Endothelial cell of umbilical vein (primary cell): ENCODE data around the gene FTO. TPM values are rescaled to one million over a fixed set of nuclear protein-coding genes. Genes with fewer than 3 reads are reported as not detected.

Experiments used
- BruUV-seq: library from RNA; stranded (reverse); fragments of 400-500 nt; replicated peaks from 2 replicates; lab custom pipeline; 2021; lab: Mats Ljungman, UMichigan
- CTCF ChIA-PET: fragments of 300-600, 350-600 bp; sonication (Branson Sonifier 250); formaldehyde crosslinking; loops from one replicate; lab custom pipeline; 2021; ENCODE audit warnings: antibody characterized with exemption, inconsistent platforms; lab: Charles Lee
- POLR2A ChIA-PET: fragments of 300-600, 350-600 bp; sonication (Branson Sonifier 250); formaldehyde crosslinking; loops from one replicate; lab custom pipeline; 2021; ENCODE audit warnings: antibody characterized with exemption, inconsistent platforms; lab: Charles Lee
- DNase-seq: peaks from one replicate; pipeline ENCODE4 v3.0.0-alpha.2; 2011; ENCODE audit warnings: low read depth, low spot score
- FAIRE-seq: peaks from 2 replicates; lab custom pipeline; 2011; peaks lifted over from hg19 to GRCh38; lab: Jason Lieb, UNC
- H2AFZ ChIP-seq: 2 replicates; pipeline ENCODE4 v1.6.0; 2012; ENCODE audit warnings: low read depth, low read length, control low read depth, inconsistent platforms
- H3K27ac ChIP-seq: 2 replicates; pipeline ENCODE4 v1.5.1; 2011; ENCODE audit warnings: low read depth, mild to moderate bottlenecking, control low read depth, low read length, moderate library complexity; ENCODE audit not compliant: insufficient read depth
- H3K27me3 ChIP-seq, 2 experiments: 2 replicates each; pipeline versions ENCODE4 v1.6.0 to v1.6.1; 2011; ENCODE audit warnings: low read length in 2 of 2, mixed read lengths in 1 of 2; ENCODE audit not compliant: control insufficient read depth in 2 of 2, insufficient read depth in 2 of 2
- H3K36me3 ChIP-seq, 2 experiments: 2 replicates in 1 of 2; 3 replicates in 1 of 2; pipeline ENCODE4 v1.5.1; 2011; ENCODE audit warnings: low read length in 2 of 2, mild to moderate bottlenecking in 1 of 2, moderate library complexity in 1 of 2; ENCODE audit not compliant: control insufficient read depth in 2 of 2, insufficient read depth in 2 of 2; ENCODE audit errors: extremely low read depth in 1 of 2
- H3K4me1 ChIP-seq: 3 replicates; pipeline ENCODE4 v1.5.1; 2011; ENCODE audit warnings: mild to moderate bottlenecking, low read length; ENCODE audit not compliant: control insufficient read depth, insufficient read depth; ENCODE audit errors: extremely low read depth
- H3K4me2 ChIP-seq: 2 replicates; pipeline ENCODE4 v1.6.1; 2011; ENCODE audit warnings: low read length, control low read depth, mixed read lengths; ENCODE audit not compliant: insufficient read depth
- H3K4me3 ChIP-seq, 3 experiments: fragments of 200-600 bp in 1 of 3; sonication (generic), shearing (Covaris generic) in 1 of 3; replicated peaks in 1 of 3; 2 replicates each; pipeline ENCODE4 v1.5.1; 2011 to 2016; ENCODE audit warnings: control low read depth in 3 of 3, low read length in 3 of 3, mild to moderate bottlenecking in 2 of 3, inconsistent platforms in 1 of 3, low read depth in 1 of 3, moderate library complexity in 1 of 3; ENCODE audit not compliant: insufficient read depth in 1 of 3
- H3K79me2 ChIP-seq: 2 replicates; pipeline ENCODE4 v1.6.0; 2012; ENCODE audit warnings: low read length, inconsistent platforms; ENCODE audit not compliant: control insufficient read depth, insufficient read depth
- H3K9ac ChIP-seq: replicated peaks from 2 replicates; pipeline ENCODE3; 2011; ENCODE audit warnings: low read length, control low read depth; ENCODE audit not compliant: insufficient read depth; ENCODE audit errors: extremely low read depth
- H3K9me1 ChIP-seq: replicated peaks from 3 replicates; pipeline ENCODE4 v1.6.0; 2011; ENCODE audit warnings: mild to moderate bottlenecking, low read length; ENCODE audit not compliant: control insufficient read depth, insufficient read depth; ENCODE audit errors: extremely low read depth
- H3K9me3 ChIP-seq: replicated peaks from 2 replicates; pipeline ENCODE4 v1.5.1; 2012; ENCODE audit warnings: low read length, inconsistent platforms; ENCODE audit not compliant: control insufficient read depth, insufficient read depth
- H4K20me1 ChIP-seq: replicated peaks from 2 replicates; pipeline ENCODE3; 2011; ENCODE audit warnings: mild to moderate bottlenecking, low read length; ENCODE audit not compliant: control insufficient read depth, insufficient read depth; ENCODE audit errors: extremely low read depth
- EZH2 ChIP-seq: IDR thresholded peaks from 2 replicates; pipeline ENCODE4 v1.6.1; 2012; ENCODE audit warnings: borderline replicate concordance, low read depth, mild to moderate bottlenecking, moderate library complexity, low read length, inconsistent platforms; ENCODE audit not compliant: severe bottlenecking
- FOS ChIP-seq: IDR thresholded peaks from 2 replicates; pipeline ENCODE4 v1.6.1; 2011; ENCODE audit warnings: mild to moderate bottlenecking, low read length, moderate library complexity, borderline replicate concordance; ENCODE audit not compliant: insufficient read depth
- GATA2 ChIP-seq: IDR thresholded peaks from 2 replicates; pipeline ENCODE4 v1.7.0; 2011; ENCODE audit warnings: low read depth, mild to moderate bottlenecking, moderate library complexity, mixed read lengths, low read length; ENCODE audit not compliant: insufficient read length, insufficient read depth
- JUN ChIP-seq: IDR thresholded peaks from 2 replicates; pipeline ENCODE4 v1.6.1; 2011; ENCODE audit warnings: borderline replicate concordance, low read depth; ENCODE audit not compliant: insufficient read length, insufficient read depth
- MYC ChIP-seq: IDR thresholded peaks from one replicate; pipeline ENCODE4 v1.6.1; 2011; ENCODE audit warnings: mild to moderate bottlenecking, low read depth, low read length
- POLR2A ChIP-seq: IDR thresholded peaks from 2 replicates; pipeline ENCODE4 v1.6.1; 2012; ENCODE audit warnings: low read depth, mild to moderate bottlenecking, control low read depth, low read length
- POLR2AphosphoS5 ChIP-seq: IDR thresholded peaks from 2 replicates; pipeline ENCODE4 v1.6.1; 2012; ENCODE audit warnings: low read depth, mild to moderate bottlenecking, control low read depth, low read length, moderate library complexity; ENCODE audit not compliant: insufficient read depth
- dilution Hi-C: fragments of 300-500 bp; cut with MboI; formaldehyde crosslinking; loops from one replicate; pipeline ENCODE4 v1.15.0; 2019; ENCODE audit warnings: low sequenced_read_pairs; ENCODE audit not compliant: extremely low pct_ligation_motif_present
- intact Hi-C: fragments of 100-400 bp; cut with micrococcal nuclease; formaldehyde crosslinking; loops from one replicate; pipeline ENCODE4 v1.10.0; 2022
- polyA plus RNA-seq, 4 experiments: library from polyadenylated mRNA; depleted of rRNA in 3 of 4; stranded (reverse) in 3 of 4; unstranded in 1 of 4; fragments of >200 nt; gene quantifications; 2 replicates each; pipeline versions ENCODE4 v1.2.1 to v1.2.3, GENCODE V29; 2011 to 2012; ENCODE audit warnings: missing spikeins in 1 of 4
- total RNA-seq: library from RNA; stranded (reverse); gene quantifications from 2 replicates; pipeline ENCODE4 v1.2.3, GENCODE V29; 2021
- TF ChIP-seq, protein P1 (sequence below): IDR thresholded peaks from 2 replicates; pipeline ENCODE4 v1.6.1; 2011; ENCODE audit not compliant: insufficient read depth, insufficient read length
- TF ChIP-seq, protein P2 (sequence below), 2 donors: IDR thresholded peaks; 1 replicate in 1 of 2; 2 replicates in 1 of 2; pipeline ENCODE4 v1.5.1; 2011; ENCODE audit warnings: low read length in 2 of 2, mild to moderate bottlenecking in 2 of 2, moderate library complexity in 2 of 2, control low read depth in 1 of 2, inconsistent platforms in 1 of 2, low read depth in 1 of 2; ENCODE audit not compliant: insufficient read depth in 1 of 2; ENCODE audit errors: extremely low read depth in 1 of 2

FTO gene
- total and polyA plus RNA-seq, 2 donors (not counting 3 experiments of a cell fraction or from before 2014, with no cell fraction given) = 48.6 to 87.1 TPM

DNA sequence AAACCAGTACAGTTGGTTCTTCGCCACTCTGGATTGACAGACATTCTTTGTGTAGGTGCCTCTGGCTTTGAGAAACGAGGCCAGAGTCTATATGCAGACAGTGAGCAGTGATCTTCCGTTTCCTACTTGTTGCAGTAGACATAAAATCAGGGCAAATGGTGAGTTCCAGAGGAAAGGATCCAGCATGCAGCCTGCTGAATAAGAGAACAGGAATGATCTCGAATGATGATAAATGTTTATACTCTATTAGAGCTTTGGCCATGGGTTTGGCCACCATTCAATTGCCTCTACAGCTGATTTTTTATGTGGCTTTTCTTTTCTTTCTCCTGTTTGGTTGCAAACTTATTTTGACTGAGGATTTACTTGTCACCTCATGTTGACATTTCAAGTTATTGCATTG, 295.9 kb downstream of the FTO start:
- Histone ChIP-seq H3K9me3 (no peaks in the 10 kb centered on the region), H3K27me3 (no peaks in the 10 kb centered on the region), H3K4me2 (no peak overlapping the region), H3K4me3 (no peak overlapping the region), H3K9me1 (no peaks in the 10 kb centered on the region), H3K36me3 (no peaks in the 10 kb centered on the region), H4K20me1 (no peaks in the 10 kb centered on the region), H3K79me2 (no peaks in the 10 kb centered on the region), H3K4me1 (no peaks in the 10 kb centered on the region), H3K9ac (no peak overlapping the region), H3K27ac (no peak overlapping the region), H2AFZ (no peak overlapping the region)
- no peak for DNase-seq
- intact Hi-C loops = no loop called here
- TF ChIP-seq, protein P1, sequence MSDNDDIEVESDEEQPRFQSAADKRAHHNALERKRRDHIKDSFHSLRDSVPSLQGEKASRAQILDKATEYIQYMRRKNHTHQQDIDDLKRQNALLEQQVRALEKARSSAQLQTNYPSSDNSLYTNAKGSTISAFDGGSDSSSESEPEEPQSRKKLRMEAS = no peak
- no peak for TF ChIP-seq MYC
- TF ChIP-seq POLR2A = no peak
- no peak for TF ChIP-seq POLR2AphosphoS5
- no peak for TF ChIP-seq GATA2
- no peak for TF ChIP-seq EZH2
- TF ChIP-seq, protein P2, sequence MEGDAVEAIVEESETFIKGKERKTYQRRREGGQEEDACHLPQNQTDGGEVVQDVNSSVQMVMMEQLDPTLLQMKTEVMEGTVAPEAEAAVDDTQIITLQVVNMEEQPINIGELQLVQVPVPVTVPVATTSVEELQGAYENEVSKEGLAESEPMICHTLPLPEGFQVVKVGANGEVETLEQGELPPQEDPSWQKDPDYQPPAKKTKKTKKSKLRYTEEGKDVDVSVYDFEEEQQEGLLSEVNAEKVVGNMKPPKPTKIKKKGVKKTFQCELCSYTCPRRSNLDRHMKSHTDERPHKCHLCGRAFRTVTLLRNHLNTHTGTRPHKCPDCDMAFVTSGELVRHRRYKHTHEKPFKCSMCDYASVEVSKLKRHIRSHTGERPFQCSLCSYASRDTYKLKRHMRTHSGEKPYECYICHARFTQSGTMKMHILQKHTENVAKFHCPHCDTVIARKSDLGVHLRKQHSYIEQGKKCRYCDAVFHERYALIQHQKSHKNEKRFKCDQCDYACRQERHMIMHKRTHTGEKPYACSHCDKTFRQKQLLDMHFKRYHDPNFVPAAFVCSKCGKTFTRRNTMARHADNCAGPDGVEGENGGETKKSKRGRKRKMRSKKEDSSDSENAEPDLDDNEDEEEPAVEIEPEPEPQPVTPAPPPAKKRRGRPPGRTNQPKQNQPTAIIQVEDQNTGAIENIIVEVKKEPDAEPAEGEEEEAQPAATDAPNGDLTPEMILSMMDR (IDR thresholded peaks at IDR 0.05; ENCODE audit: extremely low read depth in 1 of 2, insufficient read depth in 1 of 2, low read depth in 1 of 2, low read length in 2 of 2) = no peak
- no peak for TF ChIP-seq FOS
- no peak for TF ChIP-seq JUN
- BruUV-seq = no TSS peak
- ChIA-PET CTCF (interaction anchor here (2.1 kb wide), 1 partner anchor 78 kb away, joined by 6 read pairs; no protein-coding TSS in a partner anchor), POLR2A (no interaction called here)
- dilution Hi-C loops = no loop called here
- no peak for FAIRE-seq
